MM.1S (cell line): ENCODE results near the gene PLCB1.

Experiments
- DNase-seq: peaks from one replicate; pipeline ENCODE4 v3.0.0-alpha.2; 2015
- H2AFZ ChIP-seq: fragments of 300-600 bp; sonication (generic); 2 replicates; pipeline ENCODE4 v1.6.0; 2016; ENCODE audit warnings: antibody characterized with exemption, low read length
- H3F3A ChIP-seq: fragments of 300-600 bp; sonication (generic); 2 replicates; pipeline ENCODE4 v1.6.1; 2016; ENCODE audit warnings: mild to moderate bottlenecking, antibody characterized with exemption, low read length, moderate library complexity, mixed read lengths; ENCODE audit not compliant: insufficient read depth
- H3K27ac ChIP-seq: fragments of 300-600 bp; sonication (generic); 2 replicates; pipeline ENCODE4 v1.5.1; 2016; ENCODE audit warnings: mild to moderate bottlenecking, low read length
- H3K27me3 ChIP-seq: fragments of 300-600 bp; sonication (generic); replicated peaks from 2 replicates; pipeline ENCODE4 v1.6.0; 2016; ENCODE audit warnings: low read length; ENCODE audit not compliant: insufficient read depth
- H3K36me3 ChIP-seq: fragments of 300-600 bp; sonication (generic); replicated peaks from 2 replicates; pipeline ENCODE4 v1.6.1; 2016; ENCODE audit warnings: mild to moderate bottlenecking, low read length, mixed read lengths; ENCODE audit not compliant: insufficient read depth
- H3K4me1 ChIP-seq: fragments of 300-600 bp; sonication (generic); 2 replicates; pipeline ENCODE4 v1.6.1; 2016; ENCODE audit warnings: low read length, mixed read lengths
- H3K4me2 ChIP-seq: fragments of 300-600 bp; sonication (generic); 2 replicates; pipeline ENCODE4 v1.6.0; 2016; ENCODE audit warnings: low read depth, low read length
- H3K4me3 ChIP-seq: fragments of 300-600 bp; sonication (generic); 2 replicates; pipeline ENCODE4 v1.5.1; 2016; ENCODE audit warnings: low read length, mixed read lengths
- H3K79me2 ChIP-seq: fragments of 300-600 bp; sonication (generic); 2 replicates; pipeline ENCODE4 v1.6.1; 2016; ENCODE audit warnings: mixed run types, low read length, mixed read lengths
- H3K9ac ChIP-seq: fragments of 300-600 bp; sonication (generic); 2 replicates; pipeline ENCODE4 v1.6.1; 2016; ENCODE audit warnings: low read length, mixed read lengths
- H3K9me2 ChIP-seq: fragments of 300-600 bp; sonication (generic); replicated peaks from 2 replicates; pipeline ENCODE4 v1.6.1; 2016; ENCODE audit warnings: mild to moderate bottlenecking, low read length, mixed read lengths; ENCODE audit not compliant: insufficient read depth
- H3K9me3 ChIP-seq: fragments of 300-600 bp; sonication (generic); replicated peaks from 2 replicates; pipeline ENCODE4 v1.6.1; 2016; ENCODE audit warnings: mild to moderate bottlenecking, low read length, mixed read lengths; ENCODE audit not compliant: insufficient read depth
- H4K20me1 ChIP-seq: fragments of 300-600 bp; sonication (generic); 2 replicates; pipeline ENCODE4 v1.6.1; 2016; ENCODE audit warnings: mild to moderate bottlenecking, low read length, moderate library complexity, mixed read lengths; ENCODE audit not compliant: insufficient read depth
- CTCF ChIP-seq: fragments of 300-600 bp; sonication (generic); IDR thresholded peaks from 2 replicates; pipeline ENCODE4 v1.5.1; 2016; ENCODE audit warnings: antibody characterized with exemption, low read length, mixed read lengths
- EZH2 ChIP-seq: fragments of 300-600 bp; sonication (generic); optimal IDR thresholded peaks from 2 replicates; pipeline ENCODE3; 2017; ENCODE audit warnings: low read depth, mild to moderate bottlenecking, antibody characterized with exemption, low read length, mixed read lengths
- EZH2phosphoT487 ChIP-seq: fragments of 300-600 bp; sonication (generic); IDR thresholded peaks from 2 replicates; pipeline ENCODE4 v1.6.1; 2018; ENCODE audit warnings: antibody characterized with exemption, low read length

PLCB1 gene

GRCh38 chr20:8196096-8196495, 64.0 kb downstream of the PLCB1 start:
- no peaks in the 10 kb centered on the region for H3K27me3 ChIP-seq
- no peaks in the 10 kb centered on the region for H3K79me2 ChIP-seq
- DNase-seq, result no peak
- H3K4me1 ChIP-seq, result no peaks in the 10 kb centered on the region
- no peak overlapping the region for H3K9ac ChIP-seq
- no peaks in the 10 kb centered on the region for H3K36me3 ChIP-seq
- H3K27ac ChIP-seq, result no peak overlapping the region
- no peaks in the 10 kb centered on the region for H4K20me1 ChIP-seq
- H3F3A ChIP-seq, result no peaks in the 10 kb centered on the region
- H2AFZ ChIP-seq, result no peak overlapping the region
- H3K9me2 ChIP-seq, result no peaks in the 10 kb centered on the region
- no peak overlapping the region for H3K4me3 ChIP-seq
- TF ChIP-seq CTCF (no peak), EZH2phosphoT487 (no peak), EZH2 (no peak)
- H3K9me3 ChIP-seq, result no peaks in the 10 kb centered on the region
- no peak overlapping the region for H3K4me2 ChIP-seq

GRCh38 chr20:8200220-8200619, 68.2 kb downstream of the PLCB1 start:
- no peaks in the 10 kb centered on the region for H3K36me3 ChIP-seq
- no peaks in the 10 kb centered on the region for H3K9me3 ChIP-seq
- H3K4me1 ChIP-seq, result no peaks in the 10 kb centered on the region
- no peak overlapping the region for H3K4me3 ChIP-seq
- no peak overlapping the region for H2AFZ ChIP-seq
- H4K20me1 ChIP-seq, result no peaks in the 10 kb centered on the region
- no peak overlapping the region for H3K4me2 ChIP-seq
- no peaks in the 10 kb centered on the region for H3F3A ChIP-seq
- no peaks in the 10 kb centered on the region for H3K27me3 ChIP-seq
- H3K79me2 ChIP-seq, result no peaks in the 10 kb centered on the region
- DNase-seq, result no peak
- H3K27ac ChIP-seq, result no peak overlapping the region
- H3K9me2 ChIP-seq, result no peaks in the 10 kb centered on the region
- no peak overlapping the region for H3K9ac ChIP-seq
- no peak for TF ChIP-seq EZH2phosphoT487
- no peak for TF ChIP-seq CTCF
- no peak for TF ChIP-seq EZH2

GRCh38 chr20:8203366-8203765, 71.3 kb downstream of the PLCB1 start:
- H3K79me2 ChIP-seq, result no peaks in the 10 kb centered on the region
- no peak overlapping the region for H3K9ac ChIP-seq
- H3K4me3 ChIP-seq, result no peak overlapping the region
- no peak for TF ChIP-seq EZH2phosphoT487
- no peak for TF ChIP-seq CTCF
- no peak for TF ChIP-seq EZH2
- no peaks in the 10 kb centered on the region for H3K36me3 ChIP-seq
- no peaks in the 10 kb centered on the region for H3K27me3 ChIP-seq
- H3K9me3 ChIP-seq, result no peaks in the 10 kb centered on the region
- DNase-seq, result no peak
- no peaks in the 10 kb centered on the region for H3K9me2 ChIP-seq
- H2AFZ ChIP-seq, result no peak overlapping the region
- H3K4me2 ChIP-seq, result no peak overlapping the region
- no peaks in the 10 kb centered on the region for H3K4me1 ChIP-seq
- no peak overlapping the region for H3K27ac ChIP-seq
- H4K20me1 ChIP-seq, result no peaks in the 10 kb centered on the region
- no peaks in the 10 kb centered on the region for H3F3A ChIP-seq

GRCh38 chr20:8205996-8206395, 73.9 kb downstream of the PLCB1 start:
- no peaks in the 10 kb centered on the region; the same call in 1 of the 2 replicates for H3K4me1 ChIP-seq
- no peak overlapping the region for H3K27ac ChIP-seq
- no peaks in the 10 kb centered on the region for H3K79me2 ChIP-seq
- no peaks in the 10 kb centered on the region for H3K36me3 ChIP-seq
- no peak for DNase-seq
- H3K9ac ChIP-seq, result no peak overlapping the region
- no peaks in the 10 kb centered on the region for H3K27me3 ChIP-seq
- no peak overlapping the region for H3K4me3 ChIP-seq
- TF ChIP-seq EZH2 (no peak), EZH2phosphoT487 (no peak), CTCF (no peak)
- H3K9me2 ChIP-seq, result no peaks in the 10 kb centered on the region
- H3K4me2 ChIP-seq, result no peak overlapping the region
- H3K9me3 ChIP-seq, result no peaks in the 10 kb centered on the region
- no peak overlapping the region for H2AFZ ChIP-seq
- H4K20me1 ChIP-seq, result no peaks in the 10 kb centered on the region
- no peaks in the 10 kb centered on the region for H3F3A ChIP-seq
